GM23248 (cell line): ENCODE data around the gene BCAP29.

Experiments used
- EZH2 ChIP-seq: fragments of 200-600 bp; sonication (generic); IDR thresholded peaks from 2 replicates; pipeline ENCODE4 v1.6.1; 2018; ENCODE audit warnings: antibody characterized with exemption, mild to moderate bottlenecking; ENCODE audit not compliant: insufficient read depth, poor library complexity, severe bottlenecking
- EZH2phosphoT487 ChIP-seq: fragments of 200-600 bp; sonication (generic); IDR thresholded peaks from 2 replicates; pipeline ENCODE4 v1.6.1; 2018; ENCODE audit warnings: antibody characterized with exemption, moderate library complexity, mild to moderate bottlenecking, low read depth; ENCODE audit not compliant: insufficient read depth

- TF ChIP-seq EZH2phosphoT487 = no peak
- no peak for TF ChIP-seq EZH2
These were observed 19.2 kb downstream of the BCAP29 start for GRCh38 chr7:107599262-107599661.
